Hepatocyte (in vitro differentiated cells): ENCODE measurements around the gene KCNN1.

ENCODE experiments used
- EZH2phosphoT487 ChIP-seq: fragments of 200-600 bp; sonication (generic); IDR thresholded peaks from one replicate; pipeline ENCODE4 v1.6.1; 2018; ENCODE audit warnings: antibody characterized with exemption, mild to moderate bottlenecking, low read depth, moderate library complexity; ENCODE audit not compliant: unreplicated experiment, severe bottlenecking
- TF ChIP-seq, protein P1 (sequence below): fragments of 200-600 bp; sonication (generic); IDR thresholded peaks from 2 replicates; pipeline ENCODE4 v1.5.1; 2016; ENCODE audit warnings: antibody characterized with exemption, mild to moderate bottlenecking; ENCODE audit not compliant: poor library complexity

DNA sequence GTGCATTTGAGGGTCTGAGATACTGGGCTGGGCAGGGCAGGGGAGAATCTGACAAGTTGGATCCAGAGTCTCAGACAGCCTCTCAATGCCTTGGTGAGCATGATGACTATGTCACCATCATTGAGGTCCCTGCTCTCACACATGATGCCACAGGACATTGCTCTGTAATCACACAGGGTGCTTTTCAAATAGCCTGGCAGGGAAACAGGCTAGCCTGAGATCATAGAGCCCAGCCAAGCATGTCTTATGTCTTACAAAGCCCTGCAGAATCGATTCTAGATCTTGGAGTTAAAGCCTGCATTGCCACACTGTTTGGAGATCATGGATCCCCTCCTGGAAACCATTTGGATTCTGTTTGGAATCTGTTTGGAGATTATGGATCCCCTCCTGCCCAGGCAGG, 5.3 kb downstream of the KCNN1 start:
- TF ChIP-seq, protein P1, sequence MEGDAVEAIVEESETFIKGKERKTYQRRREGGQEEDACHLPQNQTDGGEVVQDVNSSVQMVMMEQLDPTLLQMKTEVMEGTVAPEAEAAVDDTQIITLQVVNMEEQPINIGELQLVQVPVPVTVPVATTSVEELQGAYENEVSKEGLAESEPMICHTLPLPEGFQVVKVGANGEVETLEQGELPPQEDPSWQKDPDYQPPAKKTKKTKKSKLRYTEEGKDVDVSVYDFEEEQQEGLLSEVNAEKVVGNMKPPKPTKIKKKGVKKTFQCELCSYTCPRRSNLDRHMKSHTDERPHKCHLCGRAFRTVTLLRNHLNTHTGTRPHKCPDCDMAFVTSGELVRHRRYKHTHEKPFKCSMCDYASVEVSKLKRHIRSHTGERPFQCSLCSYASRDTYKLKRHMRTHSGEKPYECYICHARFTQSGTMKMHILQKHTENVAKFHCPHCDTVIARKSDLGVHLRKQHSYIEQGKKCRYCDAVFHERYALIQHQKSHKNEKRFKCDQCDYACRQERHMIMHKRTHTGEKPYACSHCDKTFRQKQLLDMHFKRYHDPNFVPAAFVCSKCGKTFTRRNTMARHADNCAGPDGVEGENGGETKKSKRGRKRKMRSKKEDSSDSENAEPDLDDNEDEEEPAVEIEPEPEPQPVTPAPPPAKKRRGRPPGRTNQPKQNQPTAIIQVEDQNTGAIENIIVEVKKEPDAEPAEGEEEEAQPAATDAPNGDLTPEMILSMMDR: no peak
- no peak for TF ChIP-seq EZH2phosphoT487
